ENCODE measurements around the gene ZFP62.
"Not testable (repeated sequence)": the region's sequence is repeated elsewhere in the genome, so short reads cannot be mapped to it uniquely, and the experiment has no call there.

The ZFP62 gene

GRCh38 chr5:180860887-180861822 is at the start of gene ZFP62:
Gene ZFP62 (minus strand): TSS chr5:180861276. CDS start chr5:180861219, 57 bp downstream.
- DNase-seq: peak; percentile 70

- DNase-seq: no peak
Measured at GRCh38 chr5:180910735-180911134, 49.7 kb upstream of the ZFP62 start.

GRCh38 chr5:180910182-180910581 is 49.1 kb upstream of the ZFP62 start:
- DNase-seq: no peak

GRCh38 chr5:180909782-180910181 is 48.7 kb upstream of the ZFP62 start:
- DNase-seq: no peak

GRCh38 chr5:180908998-180909731 is 48.1 kb upstream of the ZFP62 start:
- no peak for DNase-seq

GRCh38 chr5:180908400-180908799 is 47.3 kb upstream of the ZFP62 start:
- no peak for DNase-seq

- no peak for DNase-seq
Measured at GRCh38 chr5:180901319-180902009, 40.4 kb upstream of the ZFP62 start.

- no peak for DNase-seq
Measured at GRCh38 chr5:180900178-180900577, 39.1 kb upstream of the ZFP62 start.

- DNase-seq: no peak
Measured at GRCh38 chr5:180898621-180899246, 37.7 kb upstream of the ZFP62 start, which contains the start of gene BTNL8. Gene BTNL8 (plus strand): TSS chr5:180899159. CDS start chr5:180899311, 152 bp downstream.

GRCh38 chr5:180895330-180895729 is 34.3 kb upstream of the ZFP62 start:
- not testable (repeated sequence) for DNase-seq

GRCh38 chr5:180889381-180889780 is 28.3 kb upstream of the ZFP62 start:
- no peak for DNase-seq

- not testable (repeated sequence) for DNase-seq
Measured at GRCh38 chr5:180885845-180886529, 24.9 kb upstream of the ZFP62 start.

GRCh38 chr5:180875860-180876426 is 14.9 kb upstream of the ZFP62 start:
- no peak for DNase-seq

GRCh38 chr5:180874804-180875582 is 13.9 kb upstream of the ZFP62 start:
- no peak for DNase-seq

- no peak for DNase-seq
Measured at GRCh38 chr5:180873615-180874520, 12.8 kb upstream of the ZFP62 start.

- DNase-seq: no peak
Measured at GRCh38 chr5:180872419-180872818, 11.3 kb upstream of the ZFP62 start.

- no peak for DNase-seq
Measured at GRCh38 chr5:180870276-180871068, 9.4 kb upstream of the ZFP62 start.

- no peak for DNase-seq
Measured at GRCh38 chr5:180869587-180869986, 8.5 kb upstream of the ZFP62 start.

GRCh38 chr5:180868960-180869359 is 7.9 kb upstream of the ZFP62 start:
- DNase-seq: peak; percentile 59
